CD4-positive, alpha-beta T cell treated with Interleukin-6 for 4 hours (primary cell): Measurements from ENCODE around the gene REG3G.
"Not testable (repeated sequence)": the region's sequence is repeated elsewhere in the genome, so short reads cannot be mapped to it uniquely, and the experiment has no call there.

Source experiments
- DNase-seq: peaks from one replicate; pipeline ENCODE4 v3.0.0-alpha.2; 2020; ENCODE audit warnings: mixed read lengths

REG3G gene

GRCh38 chr2:79026061-79026460 is 559 bp downstream of the REG3G start:
- no peak for DNase-seq

DNA sequence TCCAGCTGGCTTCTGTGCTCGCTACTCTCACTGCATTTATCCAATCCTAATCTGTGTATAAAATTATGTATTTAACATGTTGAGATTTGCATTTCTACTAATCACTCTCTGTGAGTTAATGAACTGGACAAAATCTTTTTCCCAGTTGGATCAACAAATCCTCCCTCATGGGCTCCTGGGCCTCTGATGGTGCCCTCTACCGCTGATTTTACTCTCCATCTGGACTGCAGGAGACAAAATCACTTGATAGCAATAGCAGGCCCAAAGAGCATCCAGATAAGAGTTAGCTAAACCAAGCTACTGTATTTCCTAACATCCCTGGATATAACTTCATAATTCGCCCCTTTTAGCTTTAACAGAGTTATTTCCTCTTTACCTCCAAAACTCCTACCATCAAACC is 14.4 kb downstream of the REG3G start:
- DNase-seq = no peak

DNA sequence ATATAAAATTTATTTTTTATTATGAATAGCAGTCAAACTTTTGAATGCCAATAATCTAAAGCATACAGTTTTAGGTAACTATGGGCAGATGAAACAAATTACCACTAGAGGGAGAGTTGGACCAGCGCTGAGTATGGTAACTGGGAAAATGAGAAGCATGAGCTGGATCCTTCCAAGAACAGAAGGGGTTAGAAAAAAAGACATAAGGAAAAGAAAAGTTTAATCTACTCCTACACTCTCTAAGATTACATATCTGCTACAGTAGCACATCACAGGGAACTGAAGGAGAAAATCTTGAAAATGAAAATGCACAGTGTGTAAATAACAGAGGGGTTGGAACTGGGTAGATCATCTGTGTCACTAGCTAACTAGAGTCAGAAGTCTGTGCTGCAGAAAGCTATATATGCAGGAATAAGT is 15.5 kb downstream of the REG3G start:
- DNase-seq = no peak

DNA sequence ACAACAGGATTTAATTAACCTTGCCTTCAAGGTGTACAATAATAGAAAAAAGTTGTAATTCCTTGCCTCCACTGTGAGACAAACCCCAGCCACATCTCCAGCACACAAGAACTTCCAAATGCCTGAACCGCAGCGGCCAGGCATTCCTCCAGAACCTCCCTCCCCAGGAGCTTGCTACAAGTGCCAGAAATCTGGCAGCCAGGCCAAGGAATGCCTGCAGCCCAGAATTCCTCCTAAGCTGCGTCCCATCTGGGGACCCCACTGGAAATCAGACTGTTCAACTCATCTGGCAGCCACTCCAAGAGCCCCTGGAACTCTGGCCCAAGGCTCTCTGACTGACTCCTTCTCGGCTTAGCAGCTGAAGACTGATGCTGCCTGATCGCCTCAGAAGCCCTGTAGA is 28.0 kb downstream of the REG3G start:
- not testable (repeated sequence) for DNase-seq

GRCh38 chr2:79054769-79055168 is 29.3 kb downstream of the REG3G start:
- not testable (repeated sequence) for DNase-seq

GRCh38 chr2:79065201-79065600 is 39.7 kb downstream of the REG3G start:
- no peak for DNase-seq

DNA sequence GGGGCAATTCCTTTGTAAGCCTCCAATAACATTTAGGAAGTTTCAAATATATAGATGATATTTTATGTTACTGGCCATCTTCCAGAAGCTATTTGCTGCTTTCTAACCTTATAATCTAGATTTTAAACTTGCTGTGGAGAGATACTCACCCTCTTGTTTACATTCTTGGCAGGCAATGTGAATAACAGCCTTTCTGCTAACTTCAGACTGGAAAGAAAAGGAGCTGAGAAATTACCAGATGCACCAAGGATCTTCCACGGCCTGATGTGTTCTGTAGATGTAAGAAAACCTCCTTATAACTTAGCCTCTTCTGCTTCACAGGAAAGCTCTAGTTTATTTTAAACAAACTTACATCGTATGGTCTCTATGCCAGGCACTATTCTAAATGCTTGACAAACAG is 45.6 kb downstream of the REG3G start:
- DNase-seq = no peak
